T-cell (primary cell): ENCODE results near the gene PLEK. TPM values are rescaled to one million over a fixed set of nuclear protein-coding genes. Genes with fewer than 3 reads are reported as not detected.

Experiments
- ATAC-seq, 4 experiments: fragments of 200-7000 bp in 3 of 4; fragments of 150-1000 bp in 1 of 4; cut with Tn5 transposase; replicated peaks in 1 of 4; 1 replicate in 3 of 4; 2 replicates in 1 of 4; pipeline ENCODE4 v1.10.0; 2021; ENCODE audit warnings: moderate library complexity in 3 of 4, mild to moderate bottlenecking in 2 of 4, moderate number of reproducible peaks in 1 of 4
- CTCF ChIA-PET, 2 donors: fragments of 300-600 bp; sonication (Branson Sonifier 250); formaldehyde crosslinking; loops; one replicate each; lab custom pipeline; 2022; ENCODE audit warnings: antibody characterized with exemption in 2 of 2; lab: Charles Lee
- POLR2A ChIA-PET, 2 donors: fragments of 300-600 bp; sonication (Branson Sonifier 250); formaldehyde crosslinking; loops; one replicate each; lab custom pipeline; 2022; ENCODE audit warnings: antibody characterized with exemption in 2 of 2; lab: Charles Lee
- DNase-seq, 35 experiments: peaks; one replicate each; pipeline versions ENCODE4 v3.0.0 to v3.0.0-alpha.2; 2013 to 2023
- H3K27ac ChIP-seq: one replicate; pipeline ENCODE4 v1.5.1; 2013; ENCODE audit warnings: low read length
- H3K27me3 ChIP-seq, 2 experiments: replicated peaks in 1 of 2; 1 replicate in 1 of 2; 2 replicates in 1 of 2; pipeline versions ENCODE4 v1.6.1 to v1.7.0; 2013; ENCODE audit warnings: low read length in 1 of 2, mixed read lengths in 1 of 2; ENCODE audit not compliant: control insufficient read depth in 2 of 2, insufficient read depth in 2 of 2; ENCODE audit errors: extremely low read depth in 1 of 2
- H3K36me3 ChIP-seq, 2 donors: 1 replicate in 1 of 2; 2 replicates in 1 of 2; pipeline versions ENCODE4 v1.6.1 to v1.7.0; 2013; ENCODE audit warnings: low read length in 1 of 2; ENCODE audit not compliant: control insufficient read depth in 2 of 2, insufficient read depth in 1 of 2; ENCODE audit errors: extremely low read depth in 1 of 2
- H3K4me1 ChIP-seq, 2 experiments: 1 replicate in 1 of 2; 2 replicates in 1 of 2; pipeline versions ENCODE4 v1.6.1 to v1.7.0; 2013; ENCODE audit warnings: low read length in 2 of 2, mixed read lengths in 1 of 2; ENCODE audit not compliant: insufficient read depth in 2 of 2, control insufficient read depth in 1 of 2; ENCODE audit errors: extremely low read depth in 1 of 2
- H3K4me3 ChIP-seq, 2 donors: 1 replicate in 1 of 2; 2 replicates in 1 of 2; pipeline versions ENCODE4 v1.5.1 to v1.7.0; 2013; ENCODE audit warnings: mild to moderate bottlenecking in 2 of 2, low read length in 1 of 2, moderate library complexity in 1 of 2; ENCODE audit not compliant: control insufficient read depth in 1 of 2; ENCODE audit errors: extremely low read depth in 1 of 2
- H3K9me3 ChIP-seq: 2 replicates; pipeline ENCODE4 v1.7.0; 2013
- H3K27ac Mint-ChIP-seq, 2 donors: one replicate each; pipeline ENCODE4 v1.8.0; 2020 to 2021; ENCODE audit warnings: mild to moderate bottlenecking in 2 of 2, mixed read lengths in 2 of 2
- H3K27me3 Mint-ChIP-seq, 2 donors: one replicate each; pipeline ENCODE4 v1.8.0; 2021 to 2022; ENCODE audit warnings: mixed read lengths in 2 of 2
- H3K36me3 Mint-ChIP-seq: one replicate; pipeline ENCODE4 v1.8.0; 2021; ENCODE audit warnings: mixed read lengths
- H3K4me1 Mint-ChIP-seq, 3 donors: one replicate each; pipeline ENCODE4 v1.8.0; 2020 to 2022; ENCODE audit warnings: mixed read lengths in 3 of 3, mild to moderate bottlenecking in 1 of 3
- H3K4me3 Mint-ChIP-seq, 3 donors: one replicate each; pipeline ENCODE4 v1.8.0; 2020 to 2022; ENCODE audit warnings: mild to moderate bottlenecking in 3 of 3, mixed read lengths in 3 of 3, moderate library complexity in 3 of 3
- H3K9me3 Mint-ChIP-seq, 3 donors: one replicate each; pipeline ENCODE4 v1.8.0; 2020 to 2022; ENCODE audit warnings: mixed read lengths in 3 of 3
- WGBS: methylation state at CpG from one replicate; pipeline ENCODE4 v1.1.5; 2013; ENCODE audit warnings: missing lambda C conversion rate; ENCODE audit not compliant: insufficient coverage; 5-methylcytosine and 5-hydroxymethylcytosine counted together
- total RNA-seq, 35 experiments: library from RNA in 6 of 35; stranded (reverse) in 6 of 35; fragments of 120-200 nt in 1 of 35; gene quantifications; one replicate each; pipeline versions ENCODE4 v1.2.1 to v1.2.4 and lab custom pipeline; 2013 to 2026

PLEK gene
- total RNA-seq, 5 donors from 2014 or later (not counting 1 experiment from before 2014, with no cell fraction given) = 5.1 to 28.4 (median 13.6) TPM

GRCh38 chr2:68336192-68336591 lies 28.9 kb upstream of the PLEK start:
- H3K4me1 Mint-ChIP-seq = no peaks in the 10 kb centered on the region

GRCh38 chr2:68340226-68341061 lies 24.6 kb upstream of the PLEK start:
- Histone ChIP-seq H3K27me3 (peaks cover 0 to 12% of the 10 kb centered on the region in 2 experiments), H3K4me3 (no peak overlapping the region), H3K27ac (no peak overlapping the region), H3K4me1 (no peaks in the 10 kb centered on the region), H3K9me3 (no peaks in the 10 kb centered on the region), H3K36me3 (no peaks in the 10 kb centered on the region)
- H3K27me3 Mint-ChIP-seq = peaks cover 41 to 44% of the 10 kb centered on the region in 2 donors
- CTCF ChIA-PET = interaction anchor here in 1 of 2 donors (0.7 kb wide), 1 partner anchor 96 kb away, joined by 3 read pairs; no protein-coding TSS in a partner anchor
- no peaks in the 10 kb centered on the region for H3K36me3 Mint-ChIP-seq
- no peak for DNase-seq
- H3K4me1 Mint-ChIP-seq = no peaks in the 10 kb centered on the region
- POLR2A ChIA-PET = no interaction called here
- no peaks in the 10 kb centered on the region for H3K9me3 Mint-ChIP-seq
- no peak for ATAC-seq
- no peak overlapping the region for H3K4me3 Mint-ChIP-seq
- no peak overlapping the region for H3K27ac Mint-ChIP-seq
- WGBS = 60% methylated on average over 1 of the region's 5 CpGs

More at GRCh38 chr2:68336192-68336591, 28.9 kb upstream of the PLEK start:
- Histone ChIP-seq H3K36me3 (no peaks in the 10 kb centered on the region), H3K4me1 (no peaks in the 10 kb centered on the region), H3K9me3 (no peaks in the 10 kb centered on the region), H3K27me3 (peaks cover 0 to 5% of the 10 kb centered on the region in 2 experiments), H3K27ac (no peak overlapping the region), H3K4me3 (no peak overlapping the region)
- Mint-ChIP-seq H3K27ac (no peak overlapping the region), H3K27me3 (peaks cover 23 to 30% of the 10 kb centered on the region in 2 donors), H3K36me3 (no peaks in the 10 kb centered on the region), H3K4me3 (no peak overlapping the region), H3K9me3 (no peaks in the 10 kb centered on the region)
- ChIA-PET CTCF (interaction anchor here in 1 of 2 donors (1.1 kb wide), 1 partner anchor 21 kb away, joined by 3 read pairs; no protein-coding TSS in a partner anchor), POLR2A (interaction anchor here in 1 of 2 donors (0.7 kb wide), 1 partner anchor 131 kb away, joined by 6 read pairs; the partner anchor contains the start of gene FBXO48)
- no CpG with 5 or more reads among the region's 1 CpG for WGBS
- no peak for DNase-seq
- ATAC-seq = no peak

GRCh38 chr2:68341062-68341329 lies 24.1 kb upstream of the PLEK start:
- Histone ChIP-seq H3K4me3 (no peak overlapping the region), H3K36me3 (no peaks in the 10 kb centered on the region), H3K27ac (no peak overlapping the region), H3K4me1 (no peaks in the 10 kb centered on the region), H3K27me3 (peaks cover 0 to 15% of the 10 kb centered on the region in 2 experiments), H3K9me3 (no peaks in the 10 kb centered on the region)
- peaks cover 44 to 47% of the 10 kb centered on the region in 2 donors for H3K27me3 Mint-ChIP-seq
- DNase-seq (no peak), ATAC-seq (no peak)
- no CpG with 5 or more reads among the region's 3 CpGs for WGBS
- ChIA-PET CTCF (no interaction called here), POLR2A (no interaction called here)
- H3K4me3 Mint-ChIP-seq = no peak overlapping the region
- no peaks in the 10 kb centered on the region for H3K36me3 Mint-ChIP-seq
- H3K27ac Mint-ChIP-seq = no peak overlapping the region
- no peaks in the 10 kb centered on the region for H3K9me3 Mint-ChIP-seq
- no peaks in the 10 kb centered on the region for H3K4me1 Mint-ChIP-seq

GRCh38 chr2:68341583-68341982 lies 23.5 kb upstream of the PLEK start:
- Histone ChIP-seq H3K27me3 (peaks cover 0 to 15% of the 10 kb centered on the region in 2 experiments), H3K27ac (no peak overlapping the region), H3K4me3 (no peak overlapping the region), H3K36me3 (no peaks in the 10 kb centered on the region), H3K9me3 (no peaks in the 10 kb centered on the region), H3K4me1 (no peaks in the 10 kb centered on the region)
- Mint-ChIP-seq H3K27me3 (peaks cover 48 to 52% of the 10 kb centered on the region in 2 donors), H3K27ac (no peak overlapping the region), H3K36me3 (no peaks in the 10 kb centered on the region), H3K4me3 (no peak overlapping the region), H3K4me1 (no peaks in the 10 kb centered on the region), H3K9me3 (no peaks in the 10 kb centered on the region)
- ChIA-PET CTCF (no interaction called here), POLR2A (no interaction called here)
- 85% methylated on average over 3 of the region's 4 CpGs for WGBS
- DNase-seq (no peak), ATAC-seq (no peak)

- CTCF ChIA-PET = no interaction called here
These were observed 22.6 kb upstream of the PLEK start for GRCh38 chr2:68342470-68342869.

GRCh38 chr2:68344031-68344430 lies 21.1 kb upstream of the PLEK start:
- Mint-ChIP-seq H3K36me3 (no peaks in the 10 kb centered on the region), H3K4me1 (no peaks in the 10 kb centered on the region), H3K27me3 (peaks cover 56 to 64% of the 10 kb centered on the region in 2 donors), H3K27ac (no peak overlapping the region), H3K9me3 (no peaks in the 10 kb centered on the region), H3K4me3 (no peak overlapping the region)
- Histone ChIP-seq H3K27me3 (peaks cover 0 to 12% of the 10 kb centered on the region in 2 experiments), H3K27ac (no peak overlapping the region), H3K4me3 (no peak overlapping the region), H3K36me3 (no peaks in the 10 kb centered on the region), H3K9me3 (no peaks in the 10 kb centered on the region), H3K4me1 (no peaks in the 10 kb centered on the region)
- POLR2A ChIA-PET = no interaction called here
- CTCF ChIA-PET = interaction anchor here in 1 of 2 donors (0.6 to 0.9 kb wide), 2 partner anchors 33 to 96 kb away, joined by 3 to 4 read pairs; no protein-coding TSS in a partner anchor
- WGBS = no CpG with 5 or more reads among the region's 1 CpG
- no peak for ATAC-seq
- DNase-seq = no peak

More at GRCh38 chr2:68342470-68342869, 22.6 kb upstream of the PLEK start:
- DNase-seq (no peak), ATAC-seq (no peak)
- Mint-ChIP-seq H3K4me1 (no peaks in the 10 kb centered on the region), H3K9me3 (no peaks in the 10 kb centered on the region), H3K27ac (no peak overlapping the region), H3K36me3 (no peaks in the 10 kb centered on the region), H3K4me3 (no peak overlapping the region), H3K27me3 (peaks cover 54 to 59% of the 10 kb centered on the region in 2 donors)
- no peak overlapping the region for H3K4me3 ChIP-seq
- no peak overlapping the region for H3K27ac ChIP-seq
- H3K4me1 ChIP-seq = no peaks in the 10 kb centered on the region
- H3K36me3 ChIP-seq = no peaks in the 10 kb centered on the region
- peaks cover 0 to 15% of the 10 kb centered on the region in 2 experiments for H3K27me3 ChIP-seq
- POLR2A ChIA-PET = no interaction called here
- no peaks in the 10 kb centered on the region for H3K9me3 ChIP-seq
- WGBS = 100% methylated on average over 1 of the region's 1 CpG
